Transverse colon (tissue), 4 donors: Measurements from ENCODE around the gene HAUS3. TPM values are rescaled to one million over a fixed set of nuclear protein-coding genes. Genes with fewer than 3 reads are reported as not detected.

ENCODE experiments used
- DNase-seq: peaks from one replicate; pipeline ENCODE4 v3.0.0-alpha.2; 2019
- H3K27ac ChIP-seq, 4 donors: fragments of 200-600 bp; sonication (generic); 2 replicates each; pipeline ENCODE4 v1.5.1; 2016 to 2018; ENCODE audit warnings: inconsistent platforms in 4 of 4
- H3K27me3 ChIP-seq: fragments of 200-600 bp; sonication (generic); 2 replicates; pipeline ENCODE4 v1.5.1; 2017; ENCODE audit warnings: inconsistent platforms
- H3K36me3 ChIP-seq, 4 donors: fragments of 200-600 bp; sonication (generic); 2 replicates each; pipeline ENCODE4 v1.5.1; 2017 to 2019; ENCODE audit warnings: inconsistent platforms in 4 of 4
- H3K4me1 ChIP-seq, 4 donors: fragments of 200-600 bp; sonication (generic); 2 replicates each; pipeline ENCODE4 v1.5.1; 2017 to 2020; ENCODE audit warnings: inconsistent platforms in 4 of 4
- H3K4me3 ChIP-seq, 4 donors: fragments of 200-600 bp; sonication (generic); 1 replicate in 1 of 4; 2 replicates in 3 of 4; pipeline versions ENCODE4 v1.5.1 to v1.6.1; 2017 to 2019; ENCODE audit warnings: inconsistent platforms in 4 of 4
- H3K9me3 ChIP-seq, 2 donors: fragments of 200-600 bp; sonication (generic); 2 replicates each; pipeline ENCODE4 v1.5.1; 2017 to 2019; ENCODE audit warnings: inconsistent platforms in 2 of 2
- CTCF ChIP-seq, 5 experiments: fragments of 200-600 bp in 3 of 5; fragments of 450-650 bp in 2 of 5; sonication (generic) in 3 of 5; IDR thresholded peaks; 1 replicate in 2 of 5; 2 replicates in 3 of 5; pipeline ENCODE4 v1.5.1; 2016 to 2017; ENCODE audit warnings: antibody characterized with exemption in 5 of 5, inconsistent platforms in 3 of 5, mild to moderate bottlenecking in 2 of 5, moderate library complexity in 1 of 5
- EP300 ChIP-seq: sonication (generic); formaldehyde crosslinking; IDR thresholded peaks from one replicate; pipeline ENCODE4 v1.6.1; 2017; ENCODE audit warnings: antibody characterized with exemption, low read depth
- POLR2A ChIP-seq: fragments of 450-650 bp; IDR thresholded peaks from one replicate; pipeline ENCODE4 v1.6.1; 2016; ENCODE audit warnings: antibody characterized with exemption, mild to moderate bottlenecking, moderate library complexity
- POLR2AphosphoS5 ChIP-seq, 3 donors: sonication (generic); formaldehyde crosslinking; IDR thresholded peaks; one replicate each; pipeline ENCODE4 v1.6.1; 2016; ENCODE audit warnings: antibody characterized with exemption in 3 of 3
- WGBS, 2 donors: methylation state at CpG; one replicate each; pipeline ENCODE4 v1.1.5; 2018; ENCODE audit warnings: low coverage in 1 of 2; 5-methylcytosine and 5-hydroxymethylcytosine counted together
- in situ Hi-C, 4 donors: fragments of 200-750 bp; cut with MboI; loops; one replicate each; pipeline versions ENCODE4 v1.15.0 to v1.15.1; 2017; ENCODE audit warnings: low sequenced_read_pairs in 3 of 4, low pct_ligation_motif_present in 1 of 4, low pct_unique_long_range_greater_than_20kb in 1 of 4
- intact Hi-C: fragments of 100-400 bp; cut with DNase I; formaldehyde crosslinking; loops from one replicate; pipeline ENCODE4 v1.15.1; 2023; ENCODE audit warnings: low total_unique reads
- total RNA-seq, 4 donors: library from RNA; depleted of rRNA; stranded (reverse); fragments of >200 nt; gene quantifications; one replicate each; pipeline ENCODE4 v1.1.0, GENCODE V29; 2016

HAUS3 gene
- 10 to 100 TPM in 3 of 4 donors, 1 to 10 TPM in 1; 2.0 to 18.0 (median 11.3) TPM for total RNA-seq

GRCh38 chr4:2241410-2242353, at the start of gene HAUS3, which contains the start of gene POLN:
Gene HAUS3, minus strand, starts transcription at chr4:2242121. Its CDS starts 1,175 bp downstream, at chr4:2240946.
Gene POLN, minus strand, starts transcription at chr4:2242121. Its CDS starts 12,890 bp downstream, at chr4:2229231.
- WGBS, 2 donors = 0% methylated on average over 66 of the region's 88 CpGs; no CpG with 5 or more reads in 1 of the 2 donors
- Histone ChIP-seq H3K27ac (peak within 1 kb of the TSS; percentile 90 to 97 (median 94)), H3K4me3 (peak within 1 kb of the TSS; percentile 74 to 99 (median 94)), H3K9me3 (no peaks in the 10 kb centered on the region), H3K36me3 (peaks cover 0 to 6% (median under 1%) of the 10 kb centered on the region in 4 donors), H3K27me3 (no peaks in the 10 kb centered on the region), H3K4me1 (peaks cover 28 to 71% (median 52%) of the 10 kb centered on the region in 4 donors)
- in situ Hi-C loops (loop anchor here in 2 of 4 donors (25.0 kb wide), 2 partner anchors 171 to 221 kb away; partner anchors contain the start of genes CFAP99 (in 1 of the 2), RNF4 (in 1 of the 2) and ZFYVE28 (in 1 of the 2)), intact Hi-C loops (no loop called here)
- DNase-seq = peak; percentile 99
- TF ChIP-seq EP300 (no peak), POLR2A (peak; percentile 89), POLR2AphosphoS5 (IDR thresholded peaks at IDR 0.05) (peak; percentile 95 to 97 (median 96)), CTCF (IDR thresholded peaks at IDR 0.05) (peak in 3 of 5 experiments; percentile 9 to 25 (median 10))

- Histone ChIP-seq H3K27me3 (no peaks in the 10 kb centered on the region), H3K4me1 (no peaks in the 10 kb centered on the region), H3K9me3 (no peaks in the 10 kb centered on the region), H3K4me3 (no peak overlapping the region), H3K36me3 (no peaks in the 10 kb centered on the region), H3K27ac (no peak overlapping the region)
- DNase-seq = peak; percentile 51
- in situ Hi-C loops = no loop called here
- intact Hi-C loops = no loop called here
- TF ChIP-seq POLR2AphosphoS5 (IDR thresholded peaks at IDR 0.05) = no peak
- TF ChIP-seq POLR2A = no peak
- TF ChIP-seq CTCF (IDR thresholded peaks at IDR 0.05) = no peak
- TF ChIP-seq EP300 = no peak
- WGBS, 2 donors = 75% methylated on average over 24 of the region's 24 CpGs; no CpG with 5 or more reads in 1 of the 2 donors
Observed at GRCh38 chr4:2290974-2291704, 49.2 kb upstream of the HAUS3 start.

GRCh38 chr4:2290488-2290887, 48.6 kb upstream of the HAUS3 start:
- Histone ChIP-seq H3K4me1 (no peaks in the 10 kb centered on the region), H3K36me3 (no peaks in the 10 kb centered on the region), H3K27ac (no peak overlapping the region), H3K4me3 (no peak overlapping the region), H3K9me3 (no peaks in the 10 kb centered on the region), H3K27me3 (no peaks in the 10 kb centered on the region)
- no peak for DNase-seq
- in situ Hi-C loops = no loop called here
- intact Hi-C loops = no loop called here
- 93% methylated on average over 7 of the region's 9 CpGs; no CpG with 5 or more reads in 1 of the 2 donors for WGBS, 2 donors
- TF ChIP-seq CTCF (IDR thresholded peaks at IDR 0.05) = no peak
- no peak for TF ChIP-seq POLR2A
- TF ChIP-seq POLR2AphosphoS5 (IDR thresholded peaks at IDR 0.05) = no peak

- no peak for DNase-seq
- WGBS, 2 donors = 91% methylated on average over 9 of the region's 11 CpGs; no CpG with 5 or more reads in 1 of the 2 donors
- H3K27ac ChIP-seq = no peak overlapping the region
Observed at GRCh38 chr4:2289955-2290333, 48.0 kb upstream of the HAUS3 start.

More at GRCh38 chr4:2289955-2290333, 48.0 kb upstream of the HAUS3 start:
- H3K36me3 ChIP-seq = no peaks in the 10 kb centered on the region
- H3K27me3 ChIP-seq = no peaks in the 10 kb centered on the region
- intact Hi-C loops (no loop called here), in situ Hi-C loops (no loop called here)
- TF ChIP-seq POLR2A (no peak), POLR2AphosphoS5 (IDR thresholded peaks at IDR 0.05) (no peak), CTCF (IDR thresholded peaks at IDR 0.05) (no peak), EP300 (no peak)
- no peaks in the 10 kb centered on the region for H3K9me3 ChIP-seq
- no peak overlapping the region for H3K4me3 ChIP-seq
- H3K4me1 ChIP-seq = no peaks in the 10 kb centered on the region
